T-helper 2 cell (primary cell): ENCODE data around the gene CDH26.
A peak's percentile ranks its signal among the peaks of the same experiment; 100 is the strongest.

Experiments used
- DNase-seq, 5 experiments: peaks; one replicate each; pipeline versions ENCODE4 v3.0.0 to v3.0.0-alpha.2; 2012 to 2022

Gene CDH26

DNA sequence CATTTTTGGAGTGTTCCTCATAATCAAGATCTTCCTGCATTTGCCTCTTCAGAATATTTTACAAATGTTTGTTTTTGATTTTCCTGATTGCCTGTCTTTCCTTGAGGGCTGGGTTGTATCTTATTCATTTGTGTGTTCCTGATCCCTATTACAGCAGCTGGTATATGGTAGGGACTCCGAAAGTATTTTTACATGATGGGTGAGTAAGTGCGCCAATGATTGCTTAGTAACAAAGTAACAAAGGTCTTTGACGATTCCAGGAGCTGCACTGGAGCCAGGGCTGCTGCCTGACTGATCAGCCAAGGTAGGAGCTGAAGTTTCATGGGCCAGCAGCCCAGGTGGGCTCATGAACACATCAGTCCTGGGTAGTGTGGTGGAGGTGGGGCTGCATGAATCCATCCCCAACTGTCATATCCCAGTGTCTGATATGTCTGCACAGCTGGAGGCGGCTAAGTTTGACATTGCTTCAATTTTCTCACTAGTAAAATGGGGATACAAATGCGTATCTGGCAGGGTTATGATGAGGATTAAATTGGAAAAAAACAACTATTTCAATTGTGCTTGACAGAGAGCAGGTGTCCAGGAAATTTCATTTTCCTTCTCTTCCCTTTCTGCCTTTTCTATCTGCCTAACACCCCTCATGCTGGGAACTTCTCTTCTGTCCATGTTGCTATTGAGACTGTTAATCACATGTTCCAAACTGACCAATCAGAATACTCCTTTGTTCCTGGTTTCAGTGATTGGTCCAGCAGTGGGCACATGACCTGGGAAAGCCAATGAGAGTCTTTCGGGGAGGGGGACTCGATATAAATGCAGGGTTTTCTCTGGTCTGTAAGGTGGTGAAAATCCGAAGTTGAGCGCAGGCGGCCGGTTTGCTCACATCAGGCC is 90.7 kb downstream of the CDH26 start:
- DNase-seq = no peak

DNA sequence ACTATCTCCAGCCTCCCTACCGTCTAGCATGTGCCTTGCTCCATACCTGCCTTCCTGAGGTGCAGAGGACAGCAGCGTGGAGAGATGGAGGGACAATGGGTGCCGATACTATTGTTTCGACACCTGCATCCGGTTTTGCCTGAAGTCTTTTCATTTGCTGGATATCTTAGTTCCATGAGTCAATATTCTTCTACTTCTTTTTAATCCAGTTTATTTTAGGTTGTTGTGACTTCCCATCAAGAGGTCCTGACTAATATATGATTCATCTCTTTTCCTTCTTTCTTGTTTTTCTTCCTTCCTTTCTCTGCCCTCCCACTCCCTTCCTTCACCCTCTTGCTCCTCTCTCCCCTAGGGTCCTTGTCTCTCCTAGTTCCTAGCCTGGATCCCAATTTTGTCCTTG is 91.4 kb downstream of the CDH26 start:
- no peak for DNase-seq

DNA sequence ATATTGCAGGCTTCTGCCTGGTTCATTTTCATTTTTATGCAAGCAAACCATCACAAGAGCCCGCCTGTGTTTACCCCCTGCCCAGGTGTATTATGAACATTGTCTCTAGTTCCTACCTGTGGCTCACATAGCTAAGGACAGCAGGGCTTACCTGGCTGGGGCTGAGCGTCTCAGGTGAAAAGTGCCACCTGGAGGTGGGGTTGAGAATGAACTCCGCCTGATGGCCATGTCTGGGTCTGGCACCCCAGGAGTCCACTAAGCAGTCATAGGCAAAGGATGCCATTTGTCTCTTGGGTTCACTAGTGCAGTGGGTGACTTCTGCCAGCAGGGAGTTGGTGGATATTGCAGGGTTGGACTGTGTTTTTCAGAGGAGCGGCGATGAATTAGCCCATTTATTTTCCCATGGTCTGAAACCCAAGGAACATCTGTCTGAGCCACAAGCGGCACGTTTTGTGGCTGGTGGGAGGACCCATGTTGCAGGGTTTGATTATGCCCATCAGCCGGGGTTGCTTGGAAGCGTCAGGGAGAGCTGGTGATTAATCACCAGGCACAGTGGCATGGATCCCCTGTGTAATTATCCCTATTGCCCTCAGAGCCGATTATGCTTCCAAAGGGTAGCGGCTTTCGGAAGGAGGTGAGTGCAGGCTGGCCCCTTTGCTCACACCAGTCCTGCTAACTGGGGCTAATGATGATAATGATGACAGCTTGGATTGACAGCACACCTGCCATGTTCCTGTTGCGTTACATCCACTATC is 92.1 kb downstream of the CDH26 start:
- peak in 1 of 5 experiments; percentile 17 for DNase-seq

DNA sequence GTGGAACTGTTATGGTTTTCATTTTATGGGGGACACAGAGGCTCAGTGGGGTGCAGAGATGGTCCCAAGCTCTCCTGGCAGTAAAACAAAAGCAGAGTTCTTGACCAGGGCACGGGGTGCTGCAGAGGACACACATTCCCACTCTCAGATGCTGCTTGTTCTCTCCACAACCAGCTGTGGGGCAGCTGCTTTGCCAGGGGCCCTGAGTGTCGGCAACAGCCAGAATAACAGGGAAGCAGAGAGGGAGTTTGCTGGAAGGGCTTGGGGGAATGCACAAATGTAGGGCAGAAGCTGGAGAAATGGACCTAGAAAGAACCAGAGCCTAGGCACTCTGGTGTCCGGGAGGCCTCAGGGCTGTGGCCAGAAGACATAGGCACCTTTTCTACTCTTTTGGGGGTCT is 93.7 kb downstream of the CDH26 start:
- DNase-seq = no peak

DNA sequence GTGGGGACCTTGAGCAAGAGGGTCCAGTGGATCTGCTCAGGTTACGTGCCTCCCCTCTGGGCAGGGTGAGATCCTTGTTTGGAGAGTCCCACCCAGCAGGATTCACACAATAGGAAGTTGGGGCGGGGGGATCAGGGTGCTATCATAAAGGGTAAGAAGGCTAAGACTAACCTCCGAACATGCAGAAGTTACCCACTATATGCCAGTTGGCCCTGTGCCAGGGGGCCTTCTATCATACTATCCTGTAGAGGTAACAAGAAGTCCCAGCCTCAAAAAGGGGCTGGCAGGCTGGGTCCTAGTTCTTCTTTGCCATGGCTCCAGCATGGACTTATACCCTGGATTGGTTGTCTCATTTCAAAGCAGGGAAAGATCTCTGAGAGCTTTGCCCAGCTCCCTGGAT is 94.1 kb downstream of the CDH26 start:
- DNase-seq = no peak

DNA sequence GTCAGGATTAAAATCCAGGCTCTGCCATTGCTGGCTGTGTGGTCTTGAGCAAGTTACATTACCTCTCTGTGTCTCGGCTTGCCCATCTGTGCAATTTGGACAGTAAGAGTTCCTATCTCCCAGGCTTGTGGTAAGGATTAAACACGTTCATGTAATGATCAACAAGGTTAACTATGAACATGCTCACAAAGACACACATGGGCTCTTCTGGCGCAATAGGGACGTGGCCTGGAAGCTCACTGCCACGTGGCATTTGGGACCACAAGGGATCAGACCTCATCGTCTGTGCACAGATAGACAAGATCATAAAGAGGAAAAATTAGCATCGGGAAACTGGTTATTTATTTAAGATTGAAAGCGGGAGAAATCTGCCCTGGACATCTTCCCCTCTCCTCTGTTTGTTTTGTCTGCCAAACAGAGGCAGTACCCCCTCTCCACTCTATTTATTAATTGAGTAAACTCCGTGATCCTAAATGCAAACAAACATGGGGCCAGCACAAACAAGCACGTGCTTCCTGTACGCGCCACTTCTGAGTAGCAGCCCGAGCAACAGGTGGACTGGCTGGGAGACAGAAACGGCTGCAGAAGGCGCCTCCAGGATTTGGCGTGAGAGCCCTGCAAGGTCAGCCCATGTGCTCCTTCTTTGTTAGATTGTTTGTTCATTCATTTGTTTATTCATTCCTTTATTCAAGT is 95.0 kb downstream of the CDH26 start:
- no peak for DNase-seq

DNA sequence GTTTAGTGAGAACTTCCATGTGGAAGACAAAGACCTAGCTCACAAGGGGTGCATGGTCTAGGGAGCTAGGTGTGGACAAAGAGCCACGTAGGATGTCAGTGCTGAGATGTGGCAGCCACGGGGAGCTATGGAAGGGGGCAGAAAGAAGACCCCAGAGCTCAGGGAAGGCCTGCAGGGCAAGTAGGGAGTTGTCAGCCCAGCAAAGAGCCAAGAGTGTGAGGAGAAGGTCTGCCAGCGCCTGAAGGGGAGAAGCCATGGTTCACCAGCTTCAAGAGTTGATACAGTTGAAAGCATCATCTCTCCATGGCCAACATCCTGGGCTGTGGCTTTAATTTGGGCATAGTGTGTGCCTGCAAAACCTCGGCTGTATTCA is 95.6 kb downstream of the CDH26 start:
- DNase-seq = no peak

DNA sequence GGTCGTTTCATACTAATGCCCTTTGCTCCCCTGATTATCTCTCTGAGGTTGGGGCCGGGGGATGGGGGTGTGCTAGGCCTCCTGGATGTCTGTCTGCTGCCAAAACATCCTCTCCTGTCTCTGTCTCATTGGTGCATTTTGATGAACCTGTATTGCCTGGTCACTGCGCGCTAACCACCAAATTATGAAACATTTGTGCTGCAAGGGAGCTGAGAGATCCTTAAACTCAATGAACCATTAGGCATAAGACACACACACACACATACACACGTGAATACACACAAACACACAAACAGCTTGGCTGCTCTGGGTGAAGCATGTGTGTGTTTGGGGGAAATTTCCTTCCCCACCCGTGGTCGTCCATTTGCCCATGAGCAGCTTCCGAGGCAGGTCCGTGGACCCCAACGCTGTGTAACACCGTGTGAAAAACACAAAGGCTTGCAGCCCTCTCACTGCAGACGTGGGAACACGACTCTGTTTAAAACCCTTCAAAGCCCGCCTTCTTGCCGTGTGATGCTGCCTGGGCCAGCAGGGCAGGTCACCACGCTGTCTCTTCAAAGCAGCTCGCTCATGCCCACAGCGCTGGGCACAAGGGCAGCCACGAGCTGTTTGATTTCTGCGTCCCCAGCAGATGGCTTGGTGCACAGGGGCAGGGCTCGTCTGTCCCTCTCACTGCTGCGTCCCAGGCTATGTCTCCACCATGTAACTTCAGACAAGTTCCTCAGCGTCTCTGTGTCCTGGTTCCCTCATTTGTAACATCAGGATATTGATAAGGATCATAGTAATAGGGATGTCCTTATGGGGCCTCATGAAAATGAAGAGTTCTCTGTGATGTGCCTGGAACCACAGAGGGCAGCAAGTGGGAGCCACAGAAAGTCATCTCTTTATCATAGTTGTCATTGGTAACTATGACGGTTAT is 96.8 kb downstream of the CDH26 start:
- no peak for DNase-seq

DNA sequence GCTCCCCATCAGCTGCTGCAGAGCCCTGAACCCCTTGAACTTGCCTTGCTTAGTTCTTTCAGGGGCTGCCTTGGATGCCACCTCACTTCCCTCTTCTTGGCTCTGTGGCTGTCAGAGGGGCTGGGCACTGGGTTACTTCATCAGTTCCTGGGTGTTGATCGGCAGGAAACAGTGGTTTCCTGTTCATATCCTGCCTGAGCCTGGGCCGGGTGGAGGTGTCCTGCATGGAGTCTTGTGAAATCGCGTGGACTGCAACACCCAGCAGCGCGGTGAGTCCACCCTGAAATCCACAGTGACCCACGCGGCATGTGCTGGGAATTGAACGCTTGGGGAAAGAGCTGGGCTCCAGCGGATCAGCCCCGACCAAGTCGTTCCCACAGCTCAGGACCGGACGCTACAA is 97.5 kb downstream of the CDH26 start:
- DNase-seq = peak in 3 of 5 experiments; percentile 36 to 88 (median 64)

DNA sequence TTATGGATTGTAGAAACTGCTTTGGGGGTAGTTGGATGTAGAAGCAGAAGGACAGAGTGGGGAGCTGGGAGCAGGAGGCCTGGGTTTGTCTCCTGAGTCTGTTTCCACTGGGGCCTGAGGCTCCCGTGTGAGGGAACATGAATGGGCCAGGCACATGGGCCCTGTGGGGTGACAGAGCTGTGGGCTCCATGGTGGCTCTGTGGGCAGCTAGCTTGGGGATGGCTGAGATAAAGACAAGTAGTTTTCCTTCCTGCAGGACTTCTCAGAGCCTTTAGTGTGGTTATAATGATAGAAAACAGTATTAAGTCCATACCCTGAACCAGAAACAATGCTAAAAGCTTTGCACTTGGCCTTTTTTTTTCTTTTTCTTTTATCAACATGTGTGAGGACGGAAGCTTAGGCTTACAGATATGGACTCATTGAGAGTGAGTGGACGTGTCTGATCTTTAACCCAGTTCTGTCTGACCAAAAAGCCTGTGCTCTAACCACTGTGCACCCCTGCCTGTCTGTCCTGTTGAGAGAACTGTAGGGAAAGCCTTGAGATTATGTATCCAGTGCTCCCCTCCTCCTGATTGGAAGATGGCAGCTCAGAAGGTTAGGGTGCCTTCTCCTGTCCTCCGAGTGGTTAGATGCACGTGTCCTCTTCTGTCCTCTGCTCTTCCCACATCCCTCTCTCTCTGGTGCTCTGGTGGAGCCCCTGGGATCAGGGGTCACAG is 98.3 kb downstream of the CDH26 start:
- peak in 1 of 5 experiments; percentile 34 for DNase-seq

DNA sequence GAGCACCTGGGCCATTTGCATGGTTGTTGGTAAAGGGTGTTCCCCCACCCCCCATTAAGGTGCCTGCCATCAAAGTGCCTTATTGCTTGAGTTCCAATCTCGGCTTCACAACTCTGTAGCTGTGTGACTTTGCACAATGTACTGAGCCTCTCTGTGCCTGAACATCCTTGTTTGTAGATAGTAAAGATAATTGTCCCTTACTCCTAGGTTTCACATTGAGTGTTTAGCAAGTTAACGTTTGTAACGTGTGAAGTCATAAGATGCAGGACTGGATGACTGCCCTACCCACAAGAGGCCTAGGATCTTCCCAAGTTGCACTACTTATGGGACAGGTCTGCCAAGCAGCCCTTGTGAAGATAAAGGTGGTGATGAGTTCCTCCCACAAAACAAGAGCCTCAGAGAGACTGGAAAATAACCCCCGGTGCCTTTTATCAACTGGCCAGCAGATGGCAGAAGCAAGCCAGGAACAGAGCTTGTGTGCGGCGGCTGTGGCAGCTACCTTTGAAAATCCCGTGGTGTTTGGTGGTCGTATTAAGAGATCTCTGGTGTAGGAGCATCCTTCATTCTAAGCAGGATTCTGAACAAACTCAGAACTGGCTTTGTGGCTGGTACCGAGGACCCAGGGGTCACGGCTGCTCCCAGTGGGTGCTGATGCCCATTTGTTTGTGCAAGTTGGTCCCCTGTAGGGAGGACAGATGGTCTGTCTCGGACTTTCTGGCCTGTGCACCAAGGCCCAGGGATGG is 99.1 kb downstream of the CDH26 start:
- DNase-seq = peak in 4 of 5 experiments; percentile 45 to 84 (median 53)

DNA sequence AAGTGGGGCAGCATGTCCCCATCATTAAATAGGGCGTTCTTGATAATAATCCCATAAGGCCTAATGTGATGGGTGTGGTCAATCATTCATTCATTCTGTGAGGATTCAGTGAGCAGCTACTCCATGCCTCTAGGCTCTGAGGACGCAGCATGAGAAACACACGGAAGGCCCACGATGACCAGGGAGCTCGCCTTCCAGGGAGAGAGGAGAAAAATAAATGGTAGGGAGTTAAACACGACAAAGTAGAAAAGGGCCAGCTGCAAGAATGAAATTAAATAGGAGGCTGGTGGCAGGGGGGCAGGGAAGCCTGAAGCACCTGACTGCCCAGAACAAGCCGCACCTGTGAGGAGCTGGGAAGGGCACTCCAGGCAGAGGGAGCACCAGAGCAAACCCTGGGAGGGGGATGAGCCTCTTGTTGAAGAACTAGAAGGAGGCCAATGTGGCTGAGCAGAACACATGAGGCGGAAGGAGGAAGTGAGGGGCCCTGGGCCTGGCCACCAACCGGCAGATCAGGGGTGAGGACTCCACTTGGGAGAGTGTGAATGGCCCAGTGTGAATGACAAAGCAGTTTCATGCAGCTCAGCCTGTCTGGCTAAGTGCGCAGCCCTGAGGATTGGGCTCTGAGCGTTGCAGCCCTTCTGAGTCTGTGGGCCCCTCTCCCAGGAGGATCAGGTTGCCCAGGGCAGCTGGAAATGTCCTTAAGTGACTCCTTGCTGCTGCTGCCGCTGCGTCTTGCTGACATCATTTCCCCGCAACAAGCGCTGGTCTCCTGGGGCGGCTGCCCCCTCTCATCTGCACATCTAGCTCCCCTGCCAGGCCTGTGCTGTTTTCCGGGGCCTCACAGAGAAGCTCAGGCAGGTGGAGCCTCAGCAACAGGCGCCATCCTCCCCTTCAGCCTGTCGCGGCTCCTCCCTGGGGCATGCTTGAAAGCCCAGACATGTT is 99.9 kb downstream of the CDH26 start:
- peak in 2 of 5 experiments; percentile 25 to 76 for DNase-seq

DNA sequence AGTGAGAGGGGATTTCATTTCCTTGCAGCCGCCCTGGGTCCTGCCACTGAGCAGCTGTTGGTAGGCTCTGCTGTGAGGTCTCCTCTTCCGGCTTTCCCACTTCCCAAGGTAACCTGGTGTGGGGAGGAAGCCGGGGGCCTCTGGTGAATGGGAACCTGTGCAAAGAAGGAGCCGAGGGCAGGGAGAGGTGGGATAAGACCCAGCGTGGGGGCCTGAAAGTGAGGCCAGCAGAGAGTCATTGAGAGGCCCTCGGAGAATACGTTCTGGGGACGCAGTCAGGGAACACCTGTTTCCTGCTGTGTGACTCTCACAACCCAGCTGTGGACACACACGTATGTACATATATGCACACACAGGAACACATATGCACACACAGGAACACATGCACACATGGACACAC is 100.7 kb downstream of the CDH26 start:
- peak in 1 of 5 experiments; percentile 27 for DNase-seq

DNA sequence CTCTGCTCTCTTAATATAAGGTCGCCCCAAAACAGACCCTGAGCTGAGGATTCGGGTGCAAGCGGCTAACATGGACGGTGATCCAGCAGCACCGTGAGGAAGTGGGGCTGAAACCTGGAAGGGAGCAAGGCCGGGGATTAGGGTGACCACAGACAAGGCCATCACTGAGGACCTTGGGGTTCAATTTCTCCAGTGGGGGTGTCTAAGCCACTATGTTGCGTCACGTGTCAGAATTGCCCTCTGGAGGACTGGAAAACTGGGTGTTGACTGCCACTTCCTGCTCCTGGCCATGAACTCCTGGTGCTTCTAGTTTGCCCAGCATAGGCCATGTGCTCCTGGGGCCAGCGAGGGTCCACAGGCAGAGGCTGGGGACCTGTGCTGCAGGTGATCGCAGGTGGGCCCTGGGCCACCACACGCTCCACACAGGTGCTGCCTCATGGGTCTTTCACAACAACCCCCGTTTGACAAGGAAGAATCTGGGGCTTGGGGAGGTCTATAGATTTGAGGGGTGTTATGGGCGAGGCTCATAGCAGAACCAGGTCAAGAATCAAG is 101.9 kb downstream of the CDH26 start:
- DNase-seq = no peak

DNA sequence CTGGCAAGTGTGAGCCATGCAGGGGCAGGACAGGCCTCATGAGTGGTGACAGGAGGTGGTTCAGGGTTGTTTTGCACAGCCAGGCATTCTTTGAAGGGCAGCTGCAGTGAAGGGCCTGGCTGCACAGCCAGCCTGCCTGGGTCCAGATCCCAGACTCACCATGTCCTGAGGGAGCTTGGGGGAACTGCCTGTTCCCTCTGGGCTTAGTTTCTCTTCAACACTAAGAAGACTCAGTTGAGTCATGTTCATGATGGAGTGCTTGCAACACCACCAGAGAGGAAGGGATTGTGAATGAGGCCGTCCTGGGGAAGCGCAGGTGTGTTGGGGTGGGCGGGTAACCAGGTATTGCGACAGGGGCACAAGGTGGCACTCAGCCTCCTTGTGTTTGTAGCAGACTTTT is 102.4 kb downstream of the CDH26 start:
- no peak for DNase-seq

DNA sequence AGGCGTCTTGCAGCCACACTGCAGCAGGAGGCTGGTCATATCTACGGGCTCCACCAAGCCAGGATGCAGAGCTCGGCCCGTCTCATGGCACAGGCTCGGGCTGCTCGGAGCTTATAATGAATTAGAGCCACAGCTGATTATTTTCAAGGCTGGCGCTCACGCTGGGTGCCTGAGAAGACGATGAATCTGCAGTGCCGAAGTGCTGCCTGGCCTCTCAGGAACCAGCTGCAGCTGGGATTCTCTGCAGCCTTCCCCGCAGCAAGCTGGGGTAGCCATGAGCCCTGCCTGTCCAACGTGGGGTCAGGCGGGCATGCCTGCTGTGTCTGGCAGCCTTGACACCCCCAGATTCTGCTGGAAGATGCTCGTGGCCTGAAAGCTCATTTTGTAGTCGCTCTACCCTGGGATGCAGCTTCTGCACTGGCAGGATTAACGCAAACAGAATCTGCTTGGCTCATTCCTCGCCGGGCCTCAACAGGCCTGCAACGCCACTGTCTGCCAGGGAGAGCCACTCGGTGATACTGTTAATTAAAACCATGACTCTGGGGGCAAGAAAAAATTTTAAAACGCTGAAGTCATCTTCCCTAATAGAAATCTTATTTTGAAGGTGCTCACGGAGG is 104.3 kb downstream of the CDH26 start:
- DNase-seq = no peak

DNA sequence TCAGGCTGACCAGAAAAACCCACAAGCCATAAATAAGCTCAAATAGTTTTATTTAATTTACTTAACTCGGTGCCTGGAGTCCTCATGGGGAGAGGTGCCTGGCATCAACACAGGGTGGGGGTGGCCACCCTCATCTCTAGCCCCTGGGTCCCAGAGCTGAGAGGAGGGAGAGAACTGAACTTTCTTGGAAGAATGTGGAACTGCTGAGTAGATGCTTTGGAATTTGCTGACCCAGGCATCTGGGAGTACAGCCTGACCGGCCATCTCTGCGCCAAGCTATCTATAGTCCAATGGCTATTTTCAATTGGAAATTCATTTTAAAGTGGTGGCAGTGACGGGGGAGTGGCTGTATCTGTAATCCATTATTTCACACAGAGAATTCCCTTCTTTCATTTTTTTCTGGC is 104.8 kb downstream of the CDH26 start:
- DNase-seq = no peak

DNA sequence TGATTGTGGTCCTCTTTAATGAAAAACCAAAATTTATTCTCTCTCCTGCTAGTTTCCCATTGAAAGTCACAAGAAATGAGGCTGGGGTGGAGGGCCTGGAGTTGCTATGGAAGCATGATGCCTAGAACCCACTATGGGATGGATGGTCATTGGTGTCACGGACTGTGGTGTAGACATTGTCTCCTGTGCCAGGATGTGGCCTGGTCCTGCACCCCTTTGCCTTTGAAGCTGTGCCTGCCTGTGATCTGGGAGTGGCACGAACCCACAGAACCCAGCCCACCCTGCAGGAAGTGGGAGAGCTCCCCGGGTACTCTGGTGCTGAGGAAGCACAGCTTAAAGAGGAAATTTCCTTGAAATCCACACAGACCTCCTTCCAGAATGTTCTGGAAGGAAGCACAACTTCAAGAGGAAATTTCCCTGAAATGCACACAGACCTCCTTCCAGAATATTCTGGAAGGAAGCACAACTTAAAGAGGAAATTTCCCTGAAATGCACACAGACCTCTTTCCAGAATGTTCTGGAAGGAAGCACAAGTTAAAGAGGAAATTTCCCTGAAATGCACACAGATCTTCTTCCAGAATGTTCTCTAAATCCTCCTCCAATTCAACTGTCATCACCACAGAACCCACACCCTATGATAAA is 105.6 kb downstream of the CDH26 start:
- DNase-seq = peak in 1 of 5 experiments; percentile 6
